PC-9 (cell line): ENCODE results near the gene NYAP1. TPM values are rescaled to one million over a fixed set of nuclear protein-coding genes. Genes with fewer than 3 reads are reported as not detected.
A peak's percentile ranks its signal among the peaks of the same experiment; 100 is the strongest.

Experiments
- Bru-seq: library from RNA; stranded (reverse); fragments of 400-500 nt; gene quantifications from one replicate; lab custom pipeline; 2021; lab: Mats Ljungman, UMichigan
- BruChase-seq, 2 experiments: library from RNA; stranded (reverse); fragments of 400-500 nt; gene quantifications; one replicate each; lab custom pipeline; 2021; lab: Mats Ljungman, UMichigan
- BruUV-seq: library from RNA; stranded (reverse); fragments of 400-500 nt; replicated peaks from 2 replicates; lab custom pipeline; 2021; lab: Mats Ljungman, UMichigan
- CTCF ChIA-PET: fragments of 300-600 bp; sonication (Branson Sonifier 250); formaldehyde crosslinking; loops from one replicate; lab custom pipeline; 2022; ENCODE audit warnings: antibody characterized with exemption; lab: Charles Lee
- POLR2A ChIA-PET: fragments of 300-600 bp; sonication (Branson Sonifier 250); formaldehyde crosslinking; loops from one replicate; lab custom pipeline; 2022; ENCODE audit warnings: antibody characterized with exemption; ENCODE audit not compliant: unreplicated experiment; lab: Charles Lee
- DNase-seq, 2 experiments: peaks; one replicate each; pipeline versions ENCODE4 v3.0.0 to v3.0.0-alpha.2; 2015 to 2022; ENCODE audit warnings: mixed read lengths in 1 of 2
- H2AFZ ChIP-seq: fragments of 200-600 bp; sonication (generic); 2 replicates; pipeline ENCODE4 v1.8.1; 2017; ENCODE audit warnings: antibody characterized with exemption
- H3F3A ChIP-seq: fragments of 200-600 bp; sonication (generic); 2 replicates; pipeline ENCODE4 v1.8.1; 2017; ENCODE audit warnings: antibody characterized with exemption, mild to moderate bottlenecking, low read depth; ENCODE audit not compliant: insufficient read depth
- H3K27ac ChIP-seq: fragments of 200-600 bp; sonication (generic); 2 replicates; pipeline ENCODE4 v1.6.1; 2016; ENCODE audit warnings: mixed run types
- H3K27me3 ChIP-seq: fragments of 200-600 bp; sonication (generic); 2 replicates; pipeline ENCODE4 v1.6.1; 2016; ENCODE audit warnings: low read depth, mixed run types; ENCODE audit not compliant: insufficient read depth
- H3K36me3 ChIP-seq: fragments of 200-600 bp; sonication (generic); 2 replicates; pipeline ENCODE4 v1.6.1; 2016; ENCODE audit warnings: low read depth, mixed run types
- H3K4me1 ChIP-seq: fragments of 200-600 bp; sonication (generic); replicated peaks from 2 replicates; pipeline ENCODE4 v1.6.1; 2016; ENCODE audit warnings: mixed run types; ENCODE audit not compliant: insufficient read depth
- H3K4me2 ChIP-seq: fragments of 200-600 bp; sonication (generic); 2 replicates; pipeline ENCODE4 v1.6.1; 2017; ENCODE audit warnings: mixed run types
- H3K4me3 ChIP-seq: fragments of 200-600 bp; sonication (generic); 2 replicates; pipeline ENCODE4 v1.6.1; 2016; ENCODE audit warnings: mixed run types
- H3K79me2 ChIP-seq: fragments of 200-600 bp; sonication (generic); 2 replicates; pipeline ENCODE4 v1.6.1; 2017; ENCODE audit warnings: low read depth, mixed run types
- H3K9me2 ChIP-seq: fragments of 200-600 bp; sonication (generic); 2 replicates; pipeline ENCODE4 v1.8.1; 2017; ENCODE audit warnings: mild to moderate bottlenecking; ENCODE audit not compliant: insufficient read depth
- H3K9me3 ChIP-seq: fragments of 200-600 bp; sonication (generic); 2 replicates; pipeline ENCODE4 v1.8.1; 2016; ENCODE audit warnings: low read depth; ENCODE audit not compliant: insufficient read depth
- H4K20me1 ChIP-seq: fragments of 200-600 bp; sonication (generic); 2 replicates; pipeline ENCODE4 v1.8.1; 2017; ENCODE audit not compliant: insufficient read depth
- EZH2 ChIP-seq: fragments of 200-600 bp; sonication (generic); IDR thresholded peaks from 2 replicates; pipeline ENCODE4 v1.8.0; 2017; ENCODE audit warnings: antibody characterized with exemption, low read depth
- intact Hi-C: fragments of 100-400 bp; cut with micrococcal nuclease; formaldehyde crosslinking; loops from one replicate; pipeline ENCODE4 v1.10.0; 2022; ENCODE audit not compliant: unreplicated experiment
- long read RNA-seq: library from polyadenylated mRNA; stranded (forward); transcript quantifications from one replicate; pipeline ENCODE4 v2.0.0, GENCODE V29; 2022
- total RNA-seq: library from RNA; stranded (reverse); gene quantifications from 2 replicates; pipeline ENCODE4 v1.2.3, GENCODE V29; 2021
- TF ChIP-seq, protein P1 (sequence below): fragments of 200-600 bp; sonication (generic); conservative IDR thresholded peaks from 2 replicates; pipeline ENCODE4 v1.6.1; 2017; ENCODE audit warnings: mixed run types, antibody characterized with exemption, mild to moderate bottlenecking, moderate library complexity

Gene NYAP1
- total RNA-seq (1.3 and 1.9 TPM in 2 replicates), Bru-seq, nascent RNA (percentile 21 among the genes with signal in this experiment), BruChase-seq, experiment 1, labeled RNA remaining after a 2-hour chase (percentile 32 among the genes with signal in this experiment), BruChase-seq, experiment 2, labeled RNA remaining after a 6-hour chase (percentile 32 among the genes with signal in this experiment)
- long read RNA-seq: 0 reads

DNA sequence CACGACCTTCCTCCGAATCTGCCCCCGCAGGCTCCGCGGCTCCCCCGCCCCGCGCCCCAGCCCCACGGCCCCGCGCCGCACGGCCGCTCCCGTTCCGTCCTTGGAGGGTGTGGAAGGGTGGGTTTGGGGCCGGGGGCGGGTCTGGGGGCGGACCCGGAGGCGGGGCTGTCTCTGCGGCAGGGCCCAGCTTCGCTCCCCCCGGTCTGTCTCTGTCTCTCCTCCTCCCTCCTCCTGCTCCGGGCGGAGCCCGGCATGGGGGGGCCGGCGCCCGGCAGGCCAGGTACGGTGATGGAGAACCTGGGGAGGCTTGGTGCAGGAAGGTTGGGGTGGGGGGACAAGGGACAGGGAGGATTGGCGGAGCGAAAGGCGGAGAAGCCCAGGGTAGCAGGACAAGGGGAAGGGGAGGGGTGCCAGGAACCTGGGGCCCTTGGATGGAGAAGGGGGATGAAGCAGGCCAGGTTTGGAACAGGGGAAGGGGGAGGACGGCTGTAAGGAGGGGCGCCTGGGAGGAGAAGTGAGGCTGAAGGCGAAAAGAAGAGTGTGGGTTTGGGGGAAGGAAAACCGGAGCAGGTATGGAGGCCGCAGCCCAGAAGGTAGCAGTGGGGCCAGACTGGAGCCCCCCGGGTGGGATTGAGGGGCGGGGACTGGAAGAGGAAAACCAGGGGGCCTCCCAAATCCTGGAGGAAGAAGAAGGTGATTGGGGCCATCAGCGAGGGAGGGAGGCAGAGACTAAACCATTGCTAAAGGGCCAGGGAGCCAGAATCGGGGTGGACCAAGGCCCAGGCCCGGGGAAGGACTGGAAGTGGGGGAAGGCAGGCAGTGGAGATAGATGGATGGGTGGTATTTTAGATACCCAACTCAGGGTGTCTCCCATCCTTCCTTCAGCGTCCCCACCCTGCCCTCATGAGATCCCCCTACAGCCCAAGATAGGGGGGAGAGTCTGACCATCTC lies at the start of gene NYAP1:
TSS of gene NYAP1 (plus strand) at position 206 of the 951 bp plus-strand sequence. CDS start 1,385 bp downstream, outside the sequence.
- no peaks in the 10 kb centered on the region for H4K20me1 ChIP-seq
- H3K79me2 ChIP-seq: no peaks in the 10 kb centered on the region; the same call in 1 of the 2 replicates
- H2AFZ ChIP-seq: peak within 1 kb of the TSS; percentile 84
- no peaks in the 10 kb centered on the region for H3K9me2 ChIP-seq
- H3K4me1 ChIP-seq: peaks cover 24% of the 10 kb centered on the region
- peaks cover 15% of the 10 kb centered on the region; the same call in 1 of the 2 replicates for H3F3A ChIP-seq
- TF ChIP-seq, protein P1, sequence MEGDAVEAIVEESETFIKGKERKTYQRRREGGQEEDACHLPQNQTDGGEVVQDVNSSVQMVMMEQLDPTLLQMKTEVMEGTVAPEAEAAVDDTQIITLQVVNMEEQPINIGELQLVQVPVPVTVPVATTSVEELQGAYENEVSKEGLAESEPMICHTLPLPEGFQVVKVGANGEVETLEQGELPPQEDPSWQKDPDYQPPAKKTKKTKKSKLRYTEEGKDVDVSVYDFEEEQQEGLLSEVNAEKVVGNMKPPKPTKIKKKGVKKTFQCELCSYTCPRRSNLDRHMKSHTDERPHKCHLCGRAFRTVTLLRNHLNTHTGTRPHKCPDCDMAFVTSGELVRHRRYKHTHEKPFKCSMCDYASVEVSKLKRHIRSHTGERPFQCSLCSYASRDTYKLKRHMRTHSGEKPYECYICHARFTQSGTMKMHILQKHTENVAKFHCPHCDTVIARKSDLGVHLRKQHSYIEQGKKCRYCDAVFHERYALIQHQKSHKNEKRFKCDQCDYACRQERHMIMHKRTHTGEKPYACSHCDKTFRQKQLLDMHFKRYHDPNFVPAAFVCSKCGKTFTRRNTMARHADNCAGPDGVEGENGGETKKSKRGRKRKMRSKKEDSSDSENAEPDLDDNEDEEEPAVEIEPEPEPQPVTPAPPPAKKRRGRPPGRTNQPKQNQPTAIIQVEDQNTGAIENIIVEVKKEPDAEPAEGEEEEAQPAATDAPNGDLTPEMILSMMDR: no peak
- TF ChIP-seq EZH2: no peak
- no peaks in the 10 kb centered on the region for H3K9me3 ChIP-seq
- H3K36me3 ChIP-seq: no peaks in the 10 kb centered on the region
- ChIA-PET POLR2A (interaction anchor here (0.6 kb wide), 1 partner anchor 368 kb away, joined by 3 read pairs; no protein-coding TSS in a partner anchor), CTCF (interaction anchor here (0.6 to 0.9 kb wide), 3 partner anchors 76 to 1260 kb away, joined by 4 to 10 read pairs (median 8); no protein-coding TSS in a partner anchor)
- H3K27me3 ChIP-seq: no peaks in the 10 kb centered on the region
- H3K4me3 ChIP-seq: peak within 1 kb of the TSS; percentile 65
- no TSS peak for BruUV-seq
- intact Hi-C loops: loop anchor here (1.0 kb wide), 1 partner anchor 61 kb away; no protein-coding TSS in a partner anchor
- peak in 1 of 2 experiments; percentile 64 for DNase-seq
- H3K27ac ChIP-seq: no peak within 1 kb of the TSS
- peak within 1 kb of the TSS; percentile 83 for H3K4me2 ChIP-seq

DNA sequence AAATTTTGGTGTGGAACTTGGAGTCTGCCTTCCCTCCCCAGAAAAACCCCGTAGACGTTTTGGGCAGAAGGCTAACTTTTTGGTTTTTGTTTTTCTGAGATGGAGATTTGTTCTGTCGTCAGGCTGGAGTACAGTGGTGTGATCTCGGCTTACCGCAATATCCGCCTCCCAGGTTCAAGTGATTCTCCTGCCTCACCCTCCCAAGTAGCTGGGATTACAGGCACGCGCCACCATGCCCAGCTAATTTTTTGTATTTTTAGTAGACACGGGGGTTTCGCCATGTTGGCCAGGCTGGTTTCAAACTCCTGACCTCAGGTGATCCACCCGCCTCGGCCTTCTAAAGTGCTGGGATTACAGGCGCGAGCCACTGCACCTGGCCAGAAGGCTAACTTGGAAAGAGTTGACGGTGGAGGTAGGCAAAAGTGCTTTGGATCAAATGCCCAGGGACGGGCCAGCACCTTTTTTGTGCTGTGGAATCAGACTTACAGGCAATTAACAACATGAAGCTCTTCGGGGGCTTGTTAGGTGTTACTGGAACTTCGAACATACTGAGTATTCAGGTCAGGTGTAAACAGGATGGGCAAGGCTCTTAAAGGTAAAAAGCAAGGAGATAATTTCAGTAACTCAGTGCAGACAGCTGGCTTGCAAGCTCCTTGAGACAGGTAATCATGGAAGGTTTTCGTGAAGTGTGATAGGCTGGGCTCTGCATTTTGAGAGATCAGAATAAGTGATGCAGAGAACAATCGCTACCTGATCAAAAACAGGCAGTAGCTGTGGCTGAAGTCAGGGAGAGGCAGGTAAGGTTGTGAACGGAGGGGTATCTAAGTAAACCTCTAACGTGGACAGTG lies 49.2 kb upstream of the NYAP1 start:
- H3K36me3 ChIP-seq: peaks cover 26% of the 10 kb centered on the region; the same call in 1 of the 2 replicates
- intact Hi-C loops: no loop called here
- H2AFZ ChIP-seq: no peak overlapping the region
- H3K4me2 ChIP-seq: peak overlapping the region; percentile 96
- peak overlapping the region; percentile 77 for H3K27ac ChIP-seq
- ChIA-PET POLR2A (no interaction called here), CTCF (no interaction called here)
- H3K4me3 ChIP-seq: peak overlapping the region; percentile 87
- H3K27me3 ChIP-seq: no peaks in the 10 kb centered on the region
- H3F3A ChIP-seq: peaks cover 59% of the 10 kb centered on the region
- H3K79me2 ChIP-seq: peaks cover 61% of the 10 kb centered on the region
- peaks cover 40% of the 10 kb centered on the region for H3K4me1 ChIP-seq
- no TSS peak for BruUV-seq
- TF ChIP-seq, protein P1: no peak
- TF ChIP-seq EZH2: no peak
- DNase-seq: no peak
- peaks cover 6% of the 10 kb centered on the region for H4K20me1 ChIP-seq
- H3K9me2 ChIP-seq: no peaks in the 10 kb centered on the region
- no peaks in the 10 kb centered on the region for H3K9me3 ChIP-seq
